Activated naive CD4-positive, alpha-beta T cell treated with anti-CD3 and anti-CD28 coated beads, Interleukin-2, amount 10 ng/mL, durations not matched to agents 7 days and 5 days (primary cell): Measurements from ENCODE around the gene CNTNAP4.

Source experiments
- CTCF ChIA-PET: fragments of 350-600 bp; sonication (Branson Sonifier 250); formaldehyde crosslinking; loops from one replicate; lab custom pipeline; 2021; ENCODE audit warnings: antibody characterized with exemption; lab: Charles Lee
- DNase-seq: peaks from one replicate; pipeline ENCODE4 v3.0.0-alpha.2; 2020
- H3K27ac Mint-ChIP-seq: one replicate; pipeline ENCODE4 v1.8.0; 2021; ENCODE audit warnings: mild to moderate bottlenecking, moderate library complexity, mixed read lengths
- H3K27me3 Mint-ChIP-seq: one replicate; pipeline ENCODE4 v1.8.0; 2021; ENCODE audit warnings: mild to moderate bottlenecking, mixed read lengths
- H3K36me3 Mint-ChIP-seq: one replicate; pipeline ENCODE4 v1.8.0; 2021; ENCODE audit warnings: mixed read lengths
- H3K4me1 Mint-ChIP-seq: one replicate; pipeline ENCODE4 v1.8.0; 2021; ENCODE audit warnings: mixed read lengths
- H3K4me3 Mint-ChIP-seq: one replicate; pipeline ENCODE4 v1.8.0; 2021; ENCODE audit warnings: mild to moderate bottlenecking, moderate library complexity, mixed read lengths
- H3K9me3 Mint-ChIP-seq: one replicate; pipeline ENCODE4 v1.8.0; 2021; ENCODE audit warnings: mixed read lengths

The CNTNAP4 gene

DNA sequence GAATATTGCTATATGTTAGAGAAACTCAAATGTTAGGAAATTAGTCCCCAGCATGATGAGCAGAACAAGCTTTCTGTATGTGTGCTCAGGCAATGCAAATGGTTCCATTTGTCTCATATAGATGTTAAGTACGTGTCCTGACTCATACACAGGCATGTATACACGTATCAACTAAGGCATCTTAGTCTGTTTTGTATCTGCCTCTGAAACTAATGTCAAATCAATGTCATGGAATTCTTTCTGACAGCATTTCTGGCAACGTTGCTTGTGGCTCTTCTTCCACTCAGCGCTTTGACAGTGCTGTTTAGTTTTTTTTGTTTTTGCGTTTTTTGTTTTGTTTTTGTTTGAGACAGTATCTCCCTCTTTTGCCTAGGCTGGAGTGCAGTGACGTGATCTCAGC lies 111.9 kb downstream of the CNTNAP4 start:
- CTCF ChIA-PET = no interaction called here
- H3K27me3 Mint-ChIP-seq = no peaks in the 10 kb centered on the region
- peaks cover 9% of the 10 kb centered on the region for H3K9me3 Mint-ChIP-seq
- DNase-seq = no peak
- no peaks in the 10 kb centered on the region for H3K36me3 Mint-ChIP-seq
- H3K27ac Mint-ChIP-seq = no peak overlapping the region
- no peak overlapping the region for H3K4me3 Mint-ChIP-seq
- H3K4me1 Mint-ChIP-seq = no peaks in the 10 kb centered on the region

DNA sequence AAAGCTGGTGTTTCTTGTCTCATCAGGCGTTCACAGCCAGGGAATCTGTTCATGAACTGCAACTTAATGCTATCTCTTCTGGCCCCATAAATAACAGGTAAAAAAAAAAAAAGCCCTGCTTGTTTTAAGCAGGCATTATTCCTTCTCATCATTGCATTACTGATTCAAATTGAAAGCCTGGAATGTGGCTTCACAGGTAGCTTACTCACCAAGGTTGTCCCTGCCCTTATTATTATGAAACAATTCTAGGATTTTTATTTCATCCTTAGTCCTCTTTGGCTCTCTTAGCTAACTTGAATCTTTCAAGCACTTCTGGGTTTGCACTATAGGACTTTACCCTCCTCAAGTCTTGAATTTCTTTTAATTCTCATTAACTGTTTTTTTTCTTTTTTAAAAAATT lies 113.3 kb downstream of the CNTNAP4 start:
- H3K4me1 Mint-ChIP-seq = no peaks in the 10 kb centered on the region

DNA sequence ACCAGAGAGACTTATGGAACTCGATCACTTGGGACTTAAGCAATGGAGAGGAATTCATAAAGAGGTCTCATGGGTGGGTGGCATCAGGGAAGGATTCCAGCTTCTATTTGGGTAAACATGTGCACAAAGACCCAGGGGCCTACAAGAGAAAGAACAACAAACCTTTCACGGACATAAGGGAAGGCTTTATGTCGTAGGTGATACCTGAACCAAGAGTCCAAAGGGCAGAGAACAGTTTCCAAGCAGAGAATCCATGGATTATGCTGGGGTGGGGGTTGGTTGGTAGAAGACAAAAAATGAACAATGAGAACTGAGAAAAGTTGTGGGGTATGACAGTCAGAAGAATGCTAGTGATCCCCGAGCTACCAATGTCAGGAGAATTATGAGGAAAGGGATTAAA lies 119.8 kb downstream of the CNTNAP4 start:
- H3K36me3 Mint-ChIP-seq = no peaks in the 10 kb centered on the region
- H3K27ac Mint-ChIP-seq = no peak overlapping the region
- no peak overlapping the region for H3K4me3 Mint-ChIP-seq
- no peaks in the 10 kb centered on the region for H3K27me3 Mint-ChIP-seq
- no peak for DNase-seq
- CTCF ChIA-PET = no interaction called here
- peaks cover 14% of the 10 kb centered on the region for H3K9me3 Mint-ChIP-seq
- no peaks in the 10 kb centered on the region for H3K4me1 Mint-ChIP-seq

More for the DNA sequence above, 113.3 kb downstream of the CNTNAP4 start:
- H3K36me3 Mint-ChIP-seq = no peaks in the 10 kb centered on the region
- no peaks in the 10 kb centered on the region for H3K27me3 Mint-ChIP-seq
- H3K9me3 Mint-ChIP-seq = peaks cover 9% of the 10 kb centered on the region
- no peak overlapping the region for H3K27ac Mint-ChIP-seq
- no peak for DNase-seq
- CTCF ChIA-PET = no interaction called here
- H3K4me3 Mint-ChIP-seq = no peak overlapping the region

- Mint-ChIP-seq H3K27ac (no peak overlapping the region), H3K27me3 (no peaks in the 10 kb centered on the region), H3K36me3 (no peaks in the 10 kb centered on the region), H3K4me1 (no peaks in the 10 kb centered on the region), H3K9me3 (peaks cover 3% of the 10 kb centered on the region), H3K4me3 (no peak overlapping the region)
- CTCF ChIA-PET = no interaction called here
- no peak for DNase-seq
Observed at GRCh38 chr16:76409706-76410105, 132.5 kb downstream of the CNTNAP4 start.

DNA sequence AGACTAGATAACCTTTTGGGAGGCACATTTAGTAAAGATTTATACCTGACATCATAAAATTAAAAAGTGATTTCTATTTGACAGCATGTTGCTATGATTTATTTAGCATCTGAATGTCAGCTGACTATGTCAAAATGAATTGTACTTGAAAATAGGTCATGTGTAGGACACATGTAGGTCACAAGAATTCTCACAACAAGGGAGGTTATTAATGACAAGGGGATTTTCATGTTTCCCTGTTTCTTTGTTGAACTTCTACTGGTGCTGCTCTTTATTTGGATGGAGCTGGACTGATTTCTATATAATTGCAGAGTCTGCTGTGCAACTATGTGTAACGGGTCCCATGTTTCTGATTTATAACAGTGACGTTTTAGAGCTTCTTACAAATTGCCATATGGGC lies 144.4 kb downstream of the CNTNAP4 start:
- Mint-ChIP-seq H3K4me1 (no peaks in the 10 kb centered on the region), H3K27ac (no peak overlapping the region), H3K36me3 (no peaks in the 10 kb centered on the region), H3K4me3 (no peak overlapping the region), H3K9me3 (no peaks in the 10 kb centered on the region), H3K27me3 (no peaks in the 10 kb centered on the region)
- CTCF ChIA-PET = no interaction called here
- no peak for DNase-seq

- Mint-ChIP-seq H3K36me3 (no peaks in the 10 kb centered on the region), H3K27ac (no peak overlapping the region), H3K4me1 (no peaks in the 10 kb centered on the region), H3K27me3 (no peaks in the 10 kb centered on the region), H3K9me3 (no peaks in the 10 kb centered on the region), H3K4me3 (no peak overlapping the region)
- DNase-seq = no peak
- CTCF ChIA-PET = no interaction called here
Observed at GRCh38 chr16:76428858-76429257, 151.7 kb downstream of the CNTNAP4 start.

- CTCF ChIA-PET = no interaction called here
Observed at GRCh38 chr16:76441391-76441790, 164.2 kb downstream of the CNTNAP4 start.

GRCh38 chr16:76441876-76442275 lies 164.7 kb downstream of the CNTNAP4 start:
- no peaks in the 10 kb centered on the region for H3K36me3 Mint-ChIP-seq
- DNase-seq = no peak
- peaks cover 2% of the 10 kb centered on the region for H3K9me3 Mint-ChIP-seq
- H3K4me3 Mint-ChIP-seq = no peak overlapping the region
- H3K4me1 Mint-ChIP-seq = no peaks in the 10 kb centered on the region
- no peak overlapping the region for H3K27ac Mint-ChIP-seq
- H3K27me3 Mint-ChIP-seq = no peaks in the 10 kb centered on the region
- CTCF ChIA-PET = no interaction called here

More at GRCh38 chr16:76441391-76441790, 164.2 kb downstream of the CNTNAP4 start:
- no peak for DNase-seq
- Mint-ChIP-seq H3K36me3 (no peaks in the 10 kb centered on the region), H3K27me3 (no peaks in the 10 kb centered on the region), H3K4me1 (no peaks in the 10 kb centered on the region), H3K4me3 (no peak overlapping the region), H3K9me3 (peaks cover under 1% of the 10 kb centered on the region), H3K27ac (no peak overlapping the region)

GRCh38 chr16:76443973-76444372 lies 166.8 kb downstream of the CNTNAP4 start:
- Mint-ChIP-seq H3K4me3 (no peak overlapping the region), H3K27ac (no peak overlapping the region), H3K27me3 (no peaks in the 10 kb centered on the region), H3K36me3 (no peaks in the 10 kb centered on the region), H3K9me3 (peaks cover 2% of the 10 kb centered on the region), H3K4me1 (no peaks in the 10 kb centered on the region)
- DNase-seq = no peak
- CTCF ChIA-PET = no interaction called here

DNA sequence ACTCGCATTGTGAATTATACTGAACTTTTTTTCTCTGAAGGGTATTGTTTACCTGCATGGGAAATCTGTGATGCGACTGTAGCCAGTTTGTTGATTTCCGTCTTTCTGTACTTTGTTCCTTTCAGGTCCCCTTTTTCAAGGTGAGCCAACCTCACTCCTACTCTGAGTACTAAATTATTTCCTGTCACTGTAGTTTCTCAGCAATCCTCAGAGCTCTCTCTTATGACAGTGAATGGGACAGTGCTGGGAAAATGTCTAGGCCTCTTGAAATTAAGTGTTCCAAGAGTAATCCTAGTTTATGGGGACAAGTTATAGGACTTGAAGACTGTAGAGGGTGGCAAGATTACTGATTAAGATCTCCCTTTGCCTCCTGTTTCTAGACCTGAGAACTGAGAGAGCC lies 167.6 kb downstream of the CNTNAP4 start:
- H3K4me1 Mint-ChIP-seq = no peaks in the 10 kb centered on the region
- peaks cover 2% of the 10 kb centered on the region for H3K9me3 Mint-ChIP-seq
- no peak for DNase-seq
- no peaks in the 10 kb centered on the region for H3K36me3 Mint-ChIP-seq
- no peaks in the 10 kb centered on the region for H3K27me3 Mint-ChIP-seq
- H3K27ac Mint-ChIP-seq = no peak overlapping the region
- CTCF ChIA-PET = no interaction called here
- H3K4me3 Mint-ChIP-seq = no peak overlapping the region

DNA sequence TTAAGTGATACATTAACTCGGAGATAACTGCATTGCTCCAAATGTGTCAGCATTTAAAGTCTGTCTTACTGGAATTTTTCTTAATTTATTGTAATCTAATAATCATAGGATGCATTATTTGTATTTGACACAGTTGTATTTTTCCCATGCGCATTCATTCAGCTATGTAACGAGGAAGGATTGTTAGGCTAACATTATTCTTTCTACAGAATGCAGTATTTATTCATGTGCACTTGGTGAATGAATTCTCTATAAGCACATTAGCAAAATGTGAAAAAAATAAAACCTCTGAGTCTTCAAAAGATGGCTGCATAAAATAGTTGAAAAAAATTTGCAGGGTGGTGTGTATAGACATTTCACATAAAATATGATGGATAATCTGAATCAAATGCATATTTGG lies 168.6 kb downstream of the CNTNAP4 start:
- no peaks in the 10 kb centered on the region for H3K27me3 Mint-ChIP-seq
- CTCF ChIA-PET = no interaction called here
- no peak overlapping the region for H3K27ac Mint-ChIP-seq
- no peak overlapping the region for H3K4me3 Mint-ChIP-seq
- no peak for DNase-seq
- no peaks in the 10 kb centered on the region for H3K36me3 Mint-ChIP-seq
- peaks cover 2% of the 10 kb centered on the region for H3K9me3 Mint-ChIP-seq
- no peaks in the 10 kb centered on the region for H3K4me1 Mint-ChIP-seq

DNA sequence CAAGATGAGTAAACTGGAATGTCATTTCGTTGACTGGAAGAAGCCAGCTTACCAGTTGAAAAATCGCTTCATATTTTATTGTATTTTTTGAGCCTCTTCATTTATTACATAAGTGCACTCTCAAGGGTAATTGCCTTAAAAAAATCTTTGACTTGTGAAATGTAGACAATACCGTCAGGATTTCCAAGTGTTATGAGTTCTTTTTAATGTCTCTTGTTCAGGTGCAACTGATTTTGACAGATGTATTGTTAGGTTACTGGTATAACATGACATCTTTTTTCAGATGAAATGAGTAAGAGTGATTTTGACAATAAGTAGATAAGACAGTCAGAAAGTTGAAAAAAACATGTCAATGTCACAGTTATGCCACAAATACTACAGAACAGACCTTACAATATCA lies 169.1 kb downstream of the CNTNAP4 start:
- Mint-ChIP-seq H3K9me3 (peaks cover 2% of the 10 kb centered on the region), H3K27ac (no peak overlapping the region), H3K4me3 (no peak overlapping the region), H3K4me1 (no peaks in the 10 kb centered on the region), H3K36me3 (no peaks in the 10 kb centered on the region), H3K27me3 (no peaks in the 10 kb centered on the region)
- CTCF ChIA-PET = no interaction called here
- no peak for DNase-seq

- Mint-ChIP-seq H3K4me3 (no peak overlapping the region), H3K27ac (no peak overlapping the region), H3K9me3 (peaks cover 4% of the 10 kb centered on the region), H3K4me1 (no peaks in the 10 kb centered on the region), H3K27me3 (no peaks in the 10 kb centered on the region), H3K36me3 (no peaks in the 10 kb centered on the region)
- no peak for DNase-seq
- CTCF ChIA-PET = no interaction called here
Observed at GRCh38 chr16:76450890-76451289, 173.7 kb downstream of the CNTNAP4 start.

- H3K4me3 Mint-ChIP-seq = no peak overlapping the region
- no peak for DNase-seq
- peaks cover 2% of the 10 kb centered on the region for H3K9me3 Mint-ChIP-seq
- H3K4me1 Mint-ChIP-seq = no peaks in the 10 kb centered on the region
- CTCF ChIA-PET = no interaction called here
- H3K27ac Mint-ChIP-seq = no peak overlapping the region
- no peaks in the 10 kb centered on the region for H3K27me3 Mint-ChIP-seq
- no peaks in the 10 kb centered on the region for H3K36me3 Mint-ChIP-seq
Observed at GRCh38 chr16:76455257-76455656, 178.1 kb downstream of the CNTNAP4 start.

DNA sequence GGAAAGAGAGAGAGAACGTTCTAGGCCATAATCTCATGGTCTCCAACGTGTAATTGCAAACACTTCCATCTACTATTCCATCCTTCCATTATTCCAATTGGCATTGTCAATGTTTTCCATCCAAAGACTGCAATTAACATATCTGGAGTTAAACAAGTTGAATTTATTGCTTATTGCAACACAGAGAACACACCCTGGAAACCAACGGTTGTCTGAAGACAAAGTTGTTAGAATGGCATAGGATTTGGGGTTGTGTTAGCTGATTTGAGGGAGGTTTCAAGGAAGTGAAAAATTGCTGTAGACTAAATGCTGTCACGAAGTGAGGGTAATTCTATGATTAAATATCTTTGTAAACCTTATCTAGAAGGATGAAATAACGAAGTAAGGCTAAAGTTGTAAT lies 178.8 kb downstream of the CNTNAP4 start:
- peaks cover 2% of the 10 kb centered on the region for H3K9me3 Mint-ChIP-seq
- H3K4me3 Mint-ChIP-seq = no peak overlapping the region
- DNase-seq = no peak
- no peaks in the 10 kb centered on the region for H3K4me1 Mint-ChIP-seq
- CTCF ChIA-PET = no interaction called here
- no peak overlapping the region for H3K27ac Mint-ChIP-seq
- no peaks in the 10 kb centered on the region for H3K36me3 Mint-ChIP-seq
- no peaks in the 10 kb centered on the region for H3K27me3 Mint-ChIP-seq

DNA sequence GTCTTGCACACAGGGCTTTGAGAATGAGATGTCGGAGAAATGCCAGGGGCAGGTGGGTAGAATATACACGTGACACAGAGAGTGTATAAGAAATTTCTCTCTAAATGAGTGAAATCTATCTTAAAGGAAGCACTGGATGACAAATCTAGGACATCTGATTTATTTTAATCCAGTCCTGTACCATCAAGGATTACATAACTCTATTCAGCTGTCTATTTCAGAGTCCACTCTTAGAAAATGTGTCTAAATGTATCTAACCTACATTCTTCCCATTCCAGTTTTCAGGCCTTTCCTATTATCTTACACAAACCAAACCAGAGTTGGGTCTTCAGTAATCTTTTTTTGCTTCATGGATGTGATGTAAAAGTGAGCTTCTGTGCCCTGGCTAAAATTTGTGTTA lies 181.9 kb downstream of the CNTNAP4 start:
- no peak for DNase-seq
- H3K27me3 Mint-ChIP-seq = no peaks in the 10 kb centered on the region
- no peaks in the 10 kb centered on the region for H3K9me3 Mint-ChIP-seq
- no peaks in the 10 kb centered on the region for H3K4me1 Mint-ChIP-seq
- CTCF ChIA-PET = no interaction called here
- no peak overlapping the region for H3K4me3 Mint-ChIP-seq
- no peak overlapping the region for H3K27ac Mint-ChIP-seq
- no peaks in the 10 kb centered on the region for H3K36me3 Mint-ChIP-seq
